Keratinocyte (primary cell): Measurements from ENCODE around the gene RGMA. TPM values are rescaled to one million over a fixed set of nuclear protein-coding genes. Genes with fewer than 3 reads are reported as not detected.

Experiments used
- DNase-seq: peaks from one replicate; pipeline ENCODE4 v3.0.0-alpha.2; 2011; ENCODE audit warnings: low read depth, missing footprints, low spot score
- FAIRE-seq: peaks from 2 replicates; lab custom pipeline; 2011; peaks lifted over from hg19 to GRCh38; lab: Jason Lieb, UNC
- H2AFZ ChIP-seq: 2 replicates; pipeline ENCODE4 v1.6.0; 2012; ENCODE audit warnings: low read length, control low read depth, inconsistent platforms; ENCODE audit not compliant: control insufficient read depth
- H3K27ac ChIP-seq: 2 replicates; pipeline ENCODE4 v1.5.1; 2011; ENCODE audit warnings: low read length; ENCODE audit not compliant: control insufficient read depth, insufficient read depth
- H3K27me3 ChIP-seq: 3 replicates; pipeline ENCODE4 v1.6.0; 2011; ENCODE audit warnings: low read length; ENCODE audit not compliant: control insufficient read depth, insufficient read depth; ENCODE audit errors: extremely low read depth
- H3K36me3 ChIP-seq, 2 experiments: 2 replicates in 1 of 2; 3 replicates in 1 of 2; pipeline ENCODE4 v1.5.1; 2011; ENCODE audit warnings: low read length in 2 of 2, mild to moderate bottlenecking in 1 of 2; ENCODE audit not compliant: control insufficient read depth in 2 of 2, insufficient read depth in 2 of 2; ENCODE audit errors: extremely low read depth in 1 of 2
- H3K4me1 ChIP-seq: 3 replicates; pipeline ENCODE4 v1.5.1; 2011; ENCODE audit warnings: low read length; ENCODE audit not compliant: control insufficient read depth, insufficient read depth; ENCODE audit errors: extremely low read depth
- H3K4me2 ChIP-seq: 3 replicates; pipeline ENCODE4 v1.6.0; 2011; ENCODE audit warnings: low read depth, low read length; ENCODE audit not compliant: control insufficient read depth, insufficient read depth; ENCODE audit errors: extremely low read depth
- H3K4me3 ChIP-seq, 3 experiments: fragments of 200-600 bp in 1 of 3; sonication (generic) in 1 of 3; 2 replicates in 2 of 3; 3 replicates in 1 of 3; pipeline ENCODE4 v1.5.1; 2011 to 2016; ENCODE audit warnings: low read length in 3 of 3, mild to moderate bottlenecking in 3 of 3, control low read depth in 2 of 3, inconsistent platforms in 1 of 3, low read depth in 1 of 3, mixed read lengths in 1 of 3, mixed run types in 1 of 3, moderate library complexity in 1 of 3; ENCODE audit not compliant: control insufficient read depth in 2 of 3, insufficient read depth in 2 of 3; ENCODE audit errors: extremely low read depth in 1 of 3
- H3K79me2 ChIP-seq: 2 replicates; pipeline ENCODE4 v1.6.0; 2012; ENCODE audit warnings: low read length; ENCODE audit not compliant: control insufficient read depth, insufficient read depth
- H3K9ac ChIP-seq: 3 replicates; pipeline ENCODE4 v1.6.0; 2011; ENCODE audit warnings: low read length; ENCODE audit not compliant: control insufficient read depth, insufficient read depth; ENCODE audit errors: extremely low read depth
- H3K9me1 ChIP-seq: 3 replicates; pipeline ENCODE4 v1.6.0; 2011; ENCODE audit warnings: low read length; ENCODE audit not compliant: control insufficient read depth, insufficient read depth; ENCODE audit errors: extremely low read depth
- H3K9me3 ChIP-seq: 2 replicates; pipeline ENCODE4 v1.5.1; 2012; ENCODE audit warnings: low read depth, low read length; ENCODE audit not compliant: control insufficient read depth
- H4K20me1 ChIP-seq: 3 replicates; pipeline ENCODE4 v1.6.0; 2011; ENCODE audit warnings: low read length; ENCODE audit not compliant: control insufficient read depth, insufficient read depth; ENCODE audit errors: extremely low read depth
- EZH2 ChIP-seq: IDR thresholded peaks from one replicate; pipeline ENCODE4 v1.6.1; 2012; ENCODE audit warnings: inconsistent platforms, mild to moderate bottlenecking, low read length, moderate library complexity
- dilution Hi-C: fragments of 300-500 bp; cut with MboI; formaldehyde crosslinking; loops from one replicate; pipeline ENCODE4 v1.7.0; 2020; ENCODE audit warnings: low sequenced_read_pairs; ENCODE audit not compliant: extremely low pct_ligation_motif_present
- polyA plus RNA-seq, 5 experiments: library from polyadenylated mRNA; depleted of rRNA in 3 of 5; stranded (reverse) in 3 of 5; stranded (forward) in 1 of 5; unstranded in 1 of 5; fragments of >200 nt; gene quantifications; 1 replicate in 1 of 5; 2 replicates in 3 of 5; 3 replicates in 1 of 5; pipeline versions ENCODE4 v1.2.1 to v1.2.3, GENCODE V29; 2011 to 2012; ENCODE audit warnings: missing spikeins in 2 of 5, low read depth in 1 of 5, low replicate concordance in 1 of 5
- TF ChIP-seq, protein P1 (sequence below), 3 experiments: IDR thresholded peaks in 1 of 3; conservative IDR thresholded peaks in 1 of 3; optimal IDR thresholded peaks in 1 of 3; 2 replicates in 2 of 3; 3 replicates in 1 of 3; pipeline versions ENCODE3 to v1.5.1; 2011; ENCODE audit warnings: low read length in 3 of 3, mild to moderate bottlenecking in 3 of 3, moderate library complexity in 2 of 3, control low read depth in 1 of 3, inconsistent platforms in 1 of 3; ENCODE audit not compliant: insufficient read depth in 2 of 3; ENCODE audit errors: extremely low read depth in 1 of 3

RGMA gene
- polyA plus RNA-seq, 1 donor (not counting 4 experiments of a cell fraction or from before 2014, with no cell fraction given) = 0.18 TPM

DNA sequence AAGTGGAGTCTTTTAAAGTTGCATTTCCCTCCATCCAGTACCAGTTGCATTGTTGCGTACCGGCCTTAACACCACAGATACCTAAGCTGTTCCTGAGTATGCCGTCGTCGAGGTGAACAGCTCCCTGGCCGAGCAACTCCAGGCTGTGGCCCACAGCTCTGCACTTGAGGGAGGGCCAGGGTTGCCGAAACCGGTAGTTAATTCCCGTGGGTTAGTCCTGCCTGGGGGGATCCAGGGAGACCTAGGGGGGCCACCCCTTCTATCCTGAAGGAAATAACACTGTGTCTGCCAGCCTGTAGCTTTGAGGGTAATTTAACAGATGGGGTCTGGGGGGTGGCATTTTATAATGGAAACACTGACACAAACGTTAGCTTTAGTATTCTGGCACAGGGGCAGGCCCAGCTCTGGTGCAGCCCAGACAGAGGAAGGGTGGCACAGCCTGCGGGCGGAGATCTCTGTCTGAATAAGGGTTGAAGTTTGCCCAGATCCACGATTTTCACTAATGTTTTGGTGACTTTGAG, 60.8 kb downstream of the RGMA start:
- Histone ChIP-seq H3K9me1 (peaks cover 13% of the 10 kb centered on the region), H4K20me1 (peaks cover 14% of the 10 kb centered on the region), H3K9ac (peak overlapping the region; percentile 58), H2AFZ (no peak overlapping the region), H3K4me1 (peaks cover 34% of the 10 kb centered on the region), H3K4me2 (peak overlapping the region; percentile 43), H3K27me3 (no peaks in the 10 kb centered on the region), H3K27ac (peak overlapping the region; percentile 69), H3K36me3 (peaks cover 24 to 38% of the 10 kb centered on the region in 2 experiments), H3K79me2 (peaks cover 9% of the 10 kb centered on the region), H3K4me3 (no peak overlapping the region), H3K9me3 (no peaks in the 10 kb centered on the region)
- FAIRE-seq = no peak
- DNase-seq = no peak
- dilution Hi-C loops = no loop called here
- no peak for TF ChIP-seq EZH2
- TF ChIP-seq, protein P1, sequence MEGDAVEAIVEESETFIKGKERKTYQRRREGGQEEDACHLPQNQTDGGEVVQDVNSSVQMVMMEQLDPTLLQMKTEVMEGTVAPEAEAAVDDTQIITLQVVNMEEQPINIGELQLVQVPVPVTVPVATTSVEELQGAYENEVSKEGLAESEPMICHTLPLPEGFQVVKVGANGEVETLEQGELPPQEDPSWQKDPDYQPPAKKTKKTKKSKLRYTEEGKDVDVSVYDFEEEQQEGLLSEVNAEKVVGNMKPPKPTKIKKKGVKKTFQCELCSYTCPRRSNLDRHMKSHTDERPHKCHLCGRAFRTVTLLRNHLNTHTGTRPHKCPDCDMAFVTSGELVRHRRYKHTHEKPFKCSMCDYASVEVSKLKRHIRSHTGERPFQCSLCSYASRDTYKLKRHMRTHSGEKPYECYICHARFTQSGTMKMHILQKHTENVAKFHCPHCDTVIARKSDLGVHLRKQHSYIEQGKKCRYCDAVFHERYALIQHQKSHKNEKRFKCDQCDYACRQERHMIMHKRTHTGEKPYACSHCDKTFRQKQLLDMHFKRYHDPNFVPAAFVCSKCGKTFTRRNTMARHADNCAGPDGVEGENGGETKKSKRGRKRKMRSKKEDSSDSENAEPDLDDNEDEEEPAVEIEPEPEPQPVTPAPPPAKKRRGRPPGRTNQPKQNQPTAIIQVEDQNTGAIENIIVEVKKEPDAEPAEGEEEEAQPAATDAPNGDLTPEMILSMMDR (optimal IDR thresholded peaks at IDR 0.05 in 1 of 3, IDR thresholded peaks at IDR 0.05 in 1 of 3, conservative IDR thresholded peaks at IDR 0.05 in 1 of 3; ENCODE audit: extremely low read depth in 1 of 3, insufficient read depth in 2 of 3, low read length in 3 of 3) = no peak

GRCh38 chr15:93027413-93027812, 61.6 kb downstream of the RGMA start:
- H3K36me3 ChIP-seq = peaks cover 28 to 42% of the 10 kb centered on the region in 2 experiments
- dilution Hi-C loops = no loop called here
- H3K27me3 ChIP-seq = no peaks in the 10 kb centered on the region
- peaks cover 34% of the 10 kb centered on the region for H3K4me1 ChIP-seq
- peak overlapping the region; percentile 44 for H3K9ac ChIP-seq
- H3K27ac ChIP-seq = no peak overlapping the region
- TF ChIP-seq, protein P1 (optimal IDR thresholded peaks at IDR 0.05 in 1 of 3, IDR thresholded peaks at IDR 0.05 in 1 of 3, conservative IDR thresholded peaks at IDR 0.05 in 1 of 3; ENCODE audit: extremely low read depth in 1 of 3, insufficient read depth in 2 of 3, low read length in 3 of 3) = no peak
- TF ChIP-seq EZH2 = no peak
- H3K9me1 ChIP-seq = peaks cover 13% of the 10 kb centered on the region
- H3K4me3 ChIP-seq = no peak overlapping the region
- H2AFZ ChIP-seq = no peak overlapping the region
- DNase-seq (no peak), FAIRE-seq (no peak)
- no peaks in the 10 kb centered on the region for H3K9me3 ChIP-seq
- H3K4me2 ChIP-seq = no peak overlapping the region
- peaks cover 17% of the 10 kb centered on the region for H4K20me1 ChIP-seq
- peaks cover 11% of the 10 kb centered on the region for H3K79me2 ChIP-seq
